HG03108 (cell line): ENCODE data around the gene SPDYE5.

Experiments used
- ATAC-seq: cut with Tn5 transposase; IDR thresholded peaks from one replicate; pipeline ENCODE4 v1.9.1; 2021; ENCODE audit warnings: moderate library complexity; ENCODE audit not compliant: unreplicated experiment

The SPDYE5 gene

GRCh38 chr7:75536940-75537538 lies 44.9 kb downstream of the SPDYE5 start:
- ATAC-seq: no peak

- no peak for ATAC-seq
Observed at GRCh38 chr7:75537731-75538130, 45.6 kb downstream of the SPDYE5 start.

- ATAC-seq: no peak
Observed at GRCh38 chr7:75546237-75547015, 54.3 kb downstream of the SPDYE5 start.
